Calu3 (cell line): ENCODE results near the gene NKX2-1. TPM values are rescaled to one million over a fixed set of nuclear protein-coding genes. Genes with fewer than 3 reads are reported as not detected.
A peak's percentile ranks its signal among the peaks of the same experiment; 100 is the strongest.

ENCODE experiments used
- BruUV-seq: library from RNA; stranded (reverse); fragments of 400-500 nt; replicated peaks from 2 replicates; lab custom pipeline; 2021; lab: Mats Ljungman, UMichigan
- CTCF ChIA-PET: fragments of 300-600 bp; sonication (Branson Sonifier 250); formaldehyde crosslinking; loops from one replicate; lab custom pipeline; 2022; ENCODE audit warnings: antibody characterized with exemption; lab: Charles Lee
- DNase-seq: peaks from one replicate; pipeline ENCODE4 v3.0.0; 2022
- H3K27ac Mint-ChIP-seq: one replicate; pipeline ENCODE4 v1.8.0; 2022; ENCODE audit warnings: mixed read lengths; ENCODE audit not compliant: unreplicated experiment
- H3K27me3 Mint-ChIP-seq: one replicate; pipeline ENCODE4 v1.8.0; 2022; ENCODE audit warnings: mixed read lengths; ENCODE audit not compliant: unreplicated experiment
- H3K36me3 Mint-ChIP-seq: one replicate; pipeline ENCODE4 v1.8.0; 2022; ENCODE audit warnings: mild to moderate bottlenecking, moderate library complexity, mixed read lengths; ENCODE audit not compliant: insufficient read depth, unreplicated experiment
- H3K4me1 Mint-ChIP-seq: one replicate; pipeline ENCODE4 v1.8.0; 2022; ENCODE audit warnings: mild to moderate bottlenecking, low read depth, mixed read lengths; ENCODE audit not compliant: unreplicated experiment
- H3K4me3 Mint-ChIP-seq: one replicate; pipeline ENCODE4 v1.8.0; 2022; ENCODE audit warnings: mild to moderate bottlenecking, low read depth, moderate library complexity, mixed read lengths; ENCODE audit not compliant: unreplicated experiment
- H3K9me3 Mint-ChIP-seq: one replicate; pipeline ENCODE4 v1.8.0; 2022; ENCODE audit warnings: low read depth, mixed read lengths; ENCODE audit not compliant: unreplicated experiment
- intact Hi-C: fragments of 100-400 bp; cut with micrococcal nuclease; formaldehyde crosslinking; loops from one replicate; pipeline ENCODE4 v1.10.0; 2022; ENCODE audit not compliant: unreplicated experiment
- total RNA-seq: library from RNA; stranded (reverse); gene quantifications from 2 replicates; pipeline ENCODE4 v1.2.3, GENCODE V29; 2022
- TF ChIP-seq, protein P1 (sequence below): fragments of 200-600 bp; IDR thresholded peaks from one replicate; pipeline ENCODE4 v1.8.0; 2022; ENCODE audit warnings: antibody characterized with exemption; ENCODE audit not compliant: unreplicated experiment

NKX2-1 gene
- total RNA-seq, 1 experiment from 2014 or later: not detected

- no peak overlapping the region for H3K4me3 Mint-ChIP-seq
- DNase-seq: no peak
- H3K27ac Mint-ChIP-seq: no peak overlapping the region
- CTCF ChIA-PET: no interaction called here
- peaks cover 15% of the 10 kb centered on the region for H3K36me3 Mint-ChIP-seq
- no peaks in the 10 kb centered on the region for H3K4me1 Mint-ChIP-seq
- no peaks in the 10 kb centered on the region for H3K9me3 Mint-ChIP-seq
- BruUV-seq: no TSS peak
- H3K27me3 Mint-ChIP-seq: peaks cover 33% of the 10 kb centered on the region
- TF ChIP-seq, protein P1, sequence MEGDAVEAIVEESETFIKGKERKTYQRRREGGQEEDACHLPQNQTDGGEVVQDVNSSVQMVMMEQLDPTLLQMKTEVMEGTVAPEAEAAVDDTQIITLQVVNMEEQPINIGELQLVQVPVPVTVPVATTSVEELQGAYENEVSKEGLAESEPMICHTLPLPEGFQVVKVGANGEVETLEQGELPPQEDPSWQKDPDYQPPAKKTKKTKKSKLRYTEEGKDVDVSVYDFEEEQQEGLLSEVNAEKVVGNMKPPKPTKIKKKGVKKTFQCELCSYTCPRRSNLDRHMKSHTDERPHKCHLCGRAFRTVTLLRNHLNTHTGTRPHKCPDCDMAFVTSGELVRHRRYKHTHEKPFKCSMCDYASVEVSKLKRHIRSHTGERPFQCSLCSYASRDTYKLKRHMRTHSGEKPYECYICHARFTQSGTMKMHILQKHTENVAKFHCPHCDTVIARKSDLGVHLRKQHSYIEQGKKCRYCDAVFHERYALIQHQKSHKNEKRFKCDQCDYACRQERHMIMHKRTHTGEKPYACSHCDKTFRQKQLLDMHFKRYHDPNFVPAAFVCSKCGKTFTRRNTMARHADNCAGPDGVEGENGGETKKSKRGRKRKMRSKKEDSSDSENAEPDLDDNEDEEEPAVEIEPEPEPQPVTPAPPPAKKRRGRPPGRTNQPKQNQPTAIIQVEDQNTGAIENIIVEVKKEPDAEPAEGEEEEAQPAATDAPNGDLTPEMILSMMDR: no peak
- intact Hi-C loops: no loop called here
These were observed 2.4 kb upstream of the NKX2-1 start for GRCh38 chr14:36522347-36522971.

DNA sequence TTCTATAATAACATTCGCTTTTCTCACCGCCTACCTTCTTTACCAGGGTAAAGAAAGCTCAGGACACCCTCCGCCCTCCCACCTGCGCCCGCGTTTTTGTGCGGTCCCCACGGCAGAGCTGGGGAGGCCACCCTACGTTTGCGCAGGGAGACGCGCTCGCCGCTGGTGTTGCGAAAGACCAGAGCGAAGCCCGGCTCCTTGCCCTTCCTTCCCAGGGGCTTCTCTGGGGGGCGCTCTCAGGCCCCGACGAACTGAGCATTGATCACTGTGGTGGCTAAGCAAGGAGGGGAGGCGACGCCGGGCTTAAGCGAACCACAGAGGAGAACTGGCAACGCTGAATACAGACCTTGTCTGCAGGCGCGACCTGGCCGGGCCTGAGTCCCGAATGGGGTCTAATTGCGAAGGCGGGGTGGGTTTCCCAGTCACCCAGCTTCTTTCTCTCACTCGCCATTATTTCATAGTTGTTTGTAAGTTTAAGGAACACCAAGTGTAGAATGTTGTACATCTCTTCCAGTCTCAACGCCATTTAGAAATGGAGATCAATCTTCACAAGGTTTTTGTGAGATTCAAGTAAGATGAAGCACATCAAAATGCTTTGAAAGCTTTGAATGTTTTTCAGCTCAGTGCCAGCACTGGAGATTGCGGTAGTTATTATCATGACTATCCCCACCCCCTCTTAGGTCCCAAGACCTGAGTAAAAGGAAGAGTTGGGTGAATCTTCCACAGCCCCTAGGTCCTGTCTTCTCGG is 1.7 kb upstream of the NKX2-1 start:
- no peak for DNase-seq
- TF ChIP-seq, protein P1: no peak
- H3K27me3 Mint-ChIP-seq: peaks cover 31% of the 10 kb centered on the region
- H3K27ac Mint-ChIP-seq: no peak overlapping the region
- H3K4me1 Mint-ChIP-seq: no peaks in the 10 kb centered on the region
- intact Hi-C loops: no loop called here
- H3K9me3 Mint-ChIP-seq: no peaks in the 10 kb centered on the region
- peaks cover 15% of the 10 kb centered on the region for H3K36me3 Mint-ChIP-seq
- peak overlapping the region; percentile 72 for H3K4me3 Mint-ChIP-seq
- CTCF ChIA-PET: interaction anchor here (1.5 kb wide), 2 partner anchors 32 to 83 kb away, joined by 3 read pairs; no protein-coding TSS in a partner anchor
- no TSS peak for BruUV-seq

GRCh38 chr14:36520601-36521525 is 831 bp upstream of the NKX2-1 start:
- Mint-ChIP-seq H3K27me3 (peaks cover 31% of the 10 kb centered on the region), H3K27ac (no peak overlapping the region), H3K36me3 (peaks cover 15% of the 10 kb centered on the region), H3K9me3 (no peaks in the 10 kb centered on the region), H3K4me3 (peak overlapping the region; percentile 72), H3K4me1 (no peaks in the 10 kb centered on the region)
- peak; percentile 78 for DNase-seq
- TF ChIP-seq, protein P1: peak; percentile 32
- BruUV-seq: no TSS peak
- intact Hi-C loops: no loop called here
- CTCF ChIA-PET: interaction anchor here (0.6 to 1.5 kb wide), 4 partner anchors 17 to 307 kb away, joined by 3 to 6 read pairs (median 3); no protein-coding TSS in a partner anchor
